GM23338 (cell line): ENCODE measurements around the gene SRRM2.

Source experiments
- CREB1 ChIP-seq: fragments of 250-450 bp; sonication (Bioruptor Pico); IDR thresholded peaks from 2 replicates; pipeline ENCODE4 v1.5.0; 2020; ENCODE audit warnings: low read depth, mild to moderate bottlenecking, moderate library complexity
- EZH2 ChIP-seq: fragments of 200-600 bp; sonication (generic); IDR thresholded peaks from one replicate; pipeline ENCODE4 v1.8.0; 2017; ENCODE audit warnings: antibody characterized with exemption, mild to moderate bottlenecking, low read depth; ENCODE audit not compliant: unreplicated experiment
- EZH2phosphoT487 ChIP-seq: fragments of 200-600 bp; sonication (generic); IDR thresholded peaks from one replicate; pipeline ENCODE4 v1.8.1; 2018; ENCODE audit warnings: antibody characterized with exemption; ENCODE audit not compliant: unreplicated experiment
- JUNB ChIP-seq: IDR thresholded peaks from one replicate; pipeline ENCODE4 v1.6.1; 2016; ENCODE audit warnings: antibody characterized with exemption; ENCODE audit not compliant: unreplicated experiment
- NANOG ChIP-seq: IDR thresholded peaks from 2 replicates; pipeline ENCODE4 v1.6.1; 2016; ENCODE audit warnings: antibody characterized with exemption, borderline replicate concordance
- POLR2AphosphoS5 ChIP-seq: IDR thresholded peaks from 2 replicates; pipeline ENCODE4 v1.6.1; 2016; ENCODE audit warnings: antibody characterized with exemption, low read depth
- ZNF114 ChIP-seq: fragments of 250-450 bp; sonication (Bioruptor Pico); IDR thresholded peaks from 2 replicates; pipeline ENCODE4 v1.5.0; 2020; ENCODE audit warnings: mild to moderate bottlenecking, moderate library complexity
- ZNF331 ChIP-seq: fragments of 250-450 bp; sonication (Bioruptor Pico); IDR thresholded peaks from 2 replicates; pipeline ENCODE4 v1.5.0; 2020; ENCODE audit warnings: low read depth, mild to moderate bottlenecking, moderate library complexity
- TF ChIP-seq, protein P1 (sequence below), 2 experiments: fragments of 200-600 bp in 1 of 2; sonication (generic) in 1 of 2; conservative IDR thresholded peaks; 2 replicates each; pipeline versions ENCODE4 v1.5.1 to v1.6.1; 2016 to 2017; ENCODE audit warnings: antibody characterized with exemption in 2 of 2, low read depth in 2 of 2, mild to moderate bottlenecking in 2 of 2, moderate library complexity in 1 of 2
- TF ChIP-seq, protein P2 (sequence below): IDR thresholded peaks from one replicate; pipeline ENCODE4 v1.6.1; 2018; ENCODE audit warnings: antibody characterized with exemption; ENCODE audit not compliant: unreplicated experiment
- TF ChIP-seq, protein P3 (sequence below): fragments of 250-450 bp; sonication (Bioruptor Pico); IDR thresholded peaks from 2 replicates; pipeline ENCODE4 v1.5.0; 2020; ENCODE audit warnings: mild to moderate bottlenecking, moderate library complexity
- TF ChIP-seq, protein P4 (sequence below): IDR thresholded peaks from 2 replicates; pipeline ENCODE4 v1.6.1; 2016; ENCODE audit warnings: antibody characterized with exemption

DNA sequence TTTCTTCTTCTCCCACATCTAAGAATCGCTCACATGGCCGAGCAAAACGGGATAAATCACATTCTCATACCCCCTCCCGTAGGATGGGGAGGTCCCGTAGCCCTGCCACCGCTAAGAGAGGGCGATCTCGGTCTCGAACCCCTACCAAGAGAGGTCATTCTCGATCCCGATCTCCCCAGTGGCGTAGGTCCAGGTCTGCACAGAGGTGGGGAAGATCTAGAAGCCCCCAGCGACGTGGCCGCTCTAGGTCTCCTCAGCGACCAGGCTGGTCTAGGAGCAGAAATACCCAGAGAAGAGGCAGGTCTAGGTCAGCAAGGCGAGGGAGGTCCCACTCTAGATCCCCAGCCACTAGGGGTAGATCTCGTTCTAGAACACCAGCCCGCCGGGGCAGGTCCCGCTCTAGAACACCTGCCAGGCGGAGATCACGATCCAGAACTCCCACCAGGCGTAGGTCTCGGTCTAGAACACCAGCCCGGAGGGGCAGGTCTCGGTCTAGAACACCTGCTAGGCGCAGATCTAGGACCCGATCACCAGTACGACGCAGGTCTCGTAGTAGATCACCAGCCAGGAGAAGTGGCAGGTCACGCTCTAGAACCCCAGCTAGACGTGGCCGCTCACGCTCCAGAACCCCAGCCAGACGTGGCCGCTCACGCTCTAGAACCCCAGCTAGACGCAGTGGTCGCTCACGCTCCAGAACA, 9.6 kb downstream of the SRRM2 start:
- TF ChIP-seq, protein P1, sequence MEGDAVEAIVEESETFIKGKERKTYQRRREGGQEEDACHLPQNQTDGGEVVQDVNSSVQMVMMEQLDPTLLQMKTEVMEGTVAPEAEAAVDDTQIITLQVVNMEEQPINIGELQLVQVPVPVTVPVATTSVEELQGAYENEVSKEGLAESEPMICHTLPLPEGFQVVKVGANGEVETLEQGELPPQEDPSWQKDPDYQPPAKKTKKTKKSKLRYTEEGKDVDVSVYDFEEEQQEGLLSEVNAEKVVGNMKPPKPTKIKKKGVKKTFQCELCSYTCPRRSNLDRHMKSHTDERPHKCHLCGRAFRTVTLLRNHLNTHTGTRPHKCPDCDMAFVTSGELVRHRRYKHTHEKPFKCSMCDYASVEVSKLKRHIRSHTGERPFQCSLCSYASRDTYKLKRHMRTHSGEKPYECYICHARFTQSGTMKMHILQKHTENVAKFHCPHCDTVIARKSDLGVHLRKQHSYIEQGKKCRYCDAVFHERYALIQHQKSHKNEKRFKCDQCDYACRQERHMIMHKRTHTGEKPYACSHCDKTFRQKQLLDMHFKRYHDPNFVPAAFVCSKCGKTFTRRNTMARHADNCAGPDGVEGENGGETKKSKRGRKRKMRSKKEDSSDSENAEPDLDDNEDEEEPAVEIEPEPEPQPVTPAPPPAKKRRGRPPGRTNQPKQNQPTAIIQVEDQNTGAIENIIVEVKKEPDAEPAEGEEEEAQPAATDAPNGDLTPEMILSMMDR (conservative IDR thresholded peaks at IDR 0.05; ENCODE audit: low read depth in 2 of 2), result no peak
- TF ChIP-seq NANOG (no peak), CREB1 (no peak), POLR2AphosphoS5 (no peak), EZH2 (no peak), EZH2phosphoT487 (no peak), ZNF114 (CRISPR knock-in tag) (no peak), JUNB (no peak), ZNF331 (no peak)
- TF ChIP-seq, protein P2, sequence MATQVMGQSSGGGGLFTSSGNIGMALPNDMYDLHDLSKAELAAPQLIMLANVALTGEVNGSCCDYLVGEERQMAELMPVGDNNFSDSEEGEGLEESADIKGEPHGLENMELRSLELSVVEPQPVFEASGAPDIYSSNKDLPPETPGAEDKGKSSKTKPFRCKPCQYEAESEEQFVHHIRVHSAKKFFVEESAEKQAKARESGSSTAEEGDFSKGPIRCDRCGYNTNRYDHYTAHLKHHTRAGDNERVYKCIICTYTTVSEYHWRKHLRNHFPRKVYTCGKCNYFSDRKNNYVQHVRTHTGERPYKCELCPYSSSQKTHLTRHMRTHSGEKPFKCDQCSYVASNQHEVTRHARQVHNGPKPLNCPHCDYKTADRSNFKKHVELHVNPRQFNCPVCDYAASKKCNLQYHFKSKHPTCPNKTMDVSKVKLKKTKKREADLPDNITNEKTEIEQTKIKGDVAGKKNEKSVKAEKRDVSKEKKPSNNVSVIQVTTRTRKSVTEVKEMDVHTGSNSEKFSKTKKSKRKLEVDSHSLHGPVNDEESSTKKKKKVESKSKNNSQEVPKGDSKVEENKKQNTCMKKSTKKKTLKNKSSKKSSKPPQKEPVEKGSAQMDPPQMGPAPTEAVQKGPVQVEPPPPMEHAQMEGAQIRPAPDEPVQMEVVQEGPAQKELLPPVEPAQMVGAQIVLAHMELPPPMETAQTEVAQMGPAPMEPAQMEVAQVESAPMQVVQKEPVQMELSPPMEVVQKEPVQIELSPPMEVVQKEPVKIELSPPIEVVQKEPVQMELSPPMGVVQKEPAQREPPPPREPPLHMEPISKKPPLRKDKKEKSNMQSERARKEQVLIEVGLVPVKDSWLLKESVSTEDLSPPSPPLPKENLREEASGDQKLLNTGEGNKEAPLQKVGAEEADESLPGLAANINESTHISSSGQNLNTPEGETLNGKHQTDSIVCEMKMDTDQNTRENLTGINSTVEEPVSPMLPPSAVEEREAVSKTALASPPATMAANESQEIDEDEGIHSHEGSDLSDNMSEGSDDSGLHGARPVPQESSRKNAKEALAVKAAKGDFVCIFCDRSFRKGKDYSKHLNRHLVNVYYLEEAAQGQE, result no peak
- TF ChIP-seq, protein P3, sequence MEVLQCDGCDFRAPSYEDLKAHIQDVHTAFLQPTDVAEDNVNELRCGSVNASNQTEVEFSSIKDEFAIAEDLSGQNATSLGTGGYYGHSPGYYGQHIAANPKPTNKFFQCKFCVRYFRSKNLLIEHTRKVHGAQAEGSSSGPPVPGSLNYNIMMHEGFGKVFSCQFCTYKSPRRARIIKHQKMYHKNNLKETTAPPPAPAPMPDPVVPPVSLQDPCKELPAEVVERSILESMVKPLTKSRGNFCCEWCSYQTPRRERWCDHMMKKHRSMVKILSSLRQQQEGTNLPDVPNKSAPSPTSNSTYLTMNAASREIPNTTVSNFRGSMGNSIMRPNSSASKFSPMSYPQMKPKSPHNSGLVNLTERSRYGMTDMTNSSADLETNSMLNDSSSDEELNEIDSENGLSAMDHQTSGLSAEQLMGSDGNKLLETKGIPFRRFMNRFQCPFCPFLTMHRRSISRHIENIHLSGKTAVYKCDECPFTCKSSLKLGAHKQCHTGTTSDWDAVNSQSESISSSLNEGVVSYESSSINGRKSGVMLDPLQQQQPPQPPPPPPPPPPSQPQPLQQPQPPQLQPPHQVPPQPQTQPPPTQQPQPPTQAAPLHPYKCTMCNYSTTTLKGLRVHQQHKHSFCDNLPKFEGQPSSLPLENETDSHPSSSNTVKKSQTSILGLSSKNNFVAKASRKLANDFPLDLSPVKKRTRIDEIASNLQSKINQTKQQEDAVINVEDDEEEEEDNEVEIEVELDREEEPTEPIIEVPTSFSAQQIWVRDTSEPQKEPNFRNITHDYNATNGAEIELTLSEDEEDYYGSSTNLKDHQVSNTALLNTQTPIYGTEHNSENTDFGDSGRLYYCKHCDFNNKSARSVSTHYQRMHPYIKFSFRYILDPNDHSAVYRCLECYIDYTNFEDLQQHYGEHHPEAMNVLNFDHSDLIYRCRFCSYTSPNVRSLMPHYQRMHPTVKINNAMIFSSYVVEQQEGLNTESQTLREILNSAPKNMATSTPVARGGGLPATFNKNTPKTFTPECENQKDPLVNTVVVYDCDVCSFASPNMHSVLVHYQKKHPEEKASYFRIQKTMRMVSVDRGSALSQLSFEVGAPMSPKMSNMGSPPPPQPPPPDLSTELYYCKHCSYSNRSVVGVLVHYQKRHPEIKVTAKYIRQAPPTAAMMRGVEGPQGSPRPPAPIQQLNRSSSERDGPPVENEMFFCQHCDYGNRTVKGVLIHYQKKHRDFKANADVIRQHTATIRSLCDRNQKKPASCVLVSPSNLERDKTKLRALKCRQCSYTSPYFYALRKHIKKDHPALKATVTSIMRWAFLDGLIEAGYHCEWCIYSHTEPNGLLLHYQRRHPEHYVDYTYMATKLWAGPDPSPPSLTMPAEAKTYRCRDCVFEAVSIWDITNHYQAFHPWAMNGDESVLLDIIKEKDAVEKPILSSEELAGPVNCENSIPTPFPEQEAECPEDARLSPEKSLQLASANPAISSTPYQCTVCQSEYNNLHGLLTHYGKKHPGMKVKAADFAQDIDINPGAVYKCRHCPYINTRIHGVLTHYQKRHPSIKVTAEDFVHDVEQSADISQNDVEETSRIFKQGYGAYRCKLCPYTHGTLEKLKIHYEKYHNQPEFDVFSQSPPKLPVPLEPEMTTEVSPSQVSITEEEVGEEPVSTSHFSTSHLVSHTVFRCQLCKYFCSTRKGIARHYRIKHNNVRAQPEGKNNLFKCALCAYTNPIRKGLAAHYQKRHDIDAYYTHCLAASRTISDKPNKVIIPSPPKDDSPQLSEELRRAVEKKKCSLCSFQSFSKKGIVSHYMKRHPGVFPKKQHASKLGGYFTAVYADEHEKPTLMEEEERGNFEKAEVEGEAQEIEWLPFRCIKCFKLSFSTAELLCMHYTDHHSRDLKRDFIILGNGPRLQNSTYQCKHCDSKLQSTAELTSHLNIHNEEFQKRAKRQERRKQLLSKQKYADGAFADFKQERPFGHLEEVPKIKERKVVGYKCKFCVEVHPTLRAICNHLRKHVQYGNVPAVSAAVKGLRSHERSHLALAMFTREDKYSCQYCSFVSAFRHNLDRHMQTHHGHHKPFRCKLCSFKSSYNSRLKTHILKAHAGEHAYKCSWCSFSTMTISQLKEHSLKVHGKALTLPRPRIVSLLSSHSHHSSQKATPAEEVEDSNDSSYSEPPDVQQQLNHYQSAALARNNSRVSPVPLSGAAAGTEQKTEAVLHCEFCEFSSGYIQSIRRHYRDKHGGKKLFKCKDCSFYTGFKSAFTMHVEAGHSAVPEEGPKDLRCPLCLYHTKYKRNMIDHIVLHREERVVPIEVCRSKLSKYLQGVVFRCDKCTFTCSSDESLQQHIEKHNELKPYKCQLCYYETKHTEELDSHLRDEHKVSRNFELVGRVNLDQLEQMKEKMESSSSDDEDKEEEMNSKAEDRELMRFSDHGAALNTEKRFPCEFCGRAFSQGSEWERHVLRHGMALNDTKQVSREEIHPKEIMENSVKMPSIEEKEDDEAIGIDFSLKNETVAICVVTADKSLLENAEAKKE (CRISPR knock-in tag), result peak; percentile 32; the same call in 1 of the 2 replicates
- TF ChIP-seq, protein P4, sequence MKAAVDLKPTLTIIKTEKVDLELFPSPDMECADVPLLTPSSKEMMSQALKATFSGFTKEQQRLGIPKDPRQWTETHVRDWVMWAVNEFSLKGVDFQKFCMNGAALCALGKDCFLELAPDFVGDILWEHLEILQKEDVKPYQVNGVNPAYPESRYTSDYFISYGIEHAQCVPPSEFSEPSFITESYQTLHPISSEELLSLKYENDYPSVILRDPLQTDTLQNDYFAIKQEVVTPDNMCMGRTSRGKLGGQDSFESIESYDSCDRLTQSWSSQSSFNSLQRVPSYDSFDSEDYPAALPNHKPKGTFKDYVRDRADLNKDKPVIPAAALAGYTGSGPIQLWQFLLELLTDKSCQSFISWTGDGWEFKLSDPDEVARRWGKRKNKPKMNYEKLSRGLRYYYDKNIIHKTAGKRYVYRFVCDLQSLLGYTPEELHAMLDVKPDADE, result no peak
